Cardiac fibroblast (primary cell): ENCODE results near the gene ATP1A2.
A peak's percentile ranks its signal among the peaks of the same experiment; 100 is the strongest.

Source experiments
- DNase-seq, 2 donors: peaks; one replicate each; pipeline versions ENCODE4 v3.0.0 to v3.0.0-alpha.2; 2010; ENCODE audit warnings: low read depth in 2 of 2
- H3K4me3 ChIP-seq, 2 donors: replicated peaks in 1 of 2; 1 replicate in 1 of 2; 2 replicates in 1 of 2; pipeline ENCODE4 v1.5.1; 2011; ENCODE audit warnings: low read depth in 2 of 2, low read length in 2 of 2, mild to moderate bottlenecking in 2 of 2, moderate library complexity in 1 of 2
- TF ChIP-seq, protein P1 (sequence below): IDR thresholded peaks from one replicate; pipeline ENCODE4 v1.5.1; 2011; ENCODE audit warnings: low read depth, mild to moderate bottlenecking, low read length, inconsistent platforms

Gene ATP1A2

GRCh38 chr1:160139840-160140239, 24.3 kb downstream of the ATP1A2 start:
- H3K4me3 ChIP-seq = no peak overlapping the region
- TF ChIP-seq, protein P1, sequence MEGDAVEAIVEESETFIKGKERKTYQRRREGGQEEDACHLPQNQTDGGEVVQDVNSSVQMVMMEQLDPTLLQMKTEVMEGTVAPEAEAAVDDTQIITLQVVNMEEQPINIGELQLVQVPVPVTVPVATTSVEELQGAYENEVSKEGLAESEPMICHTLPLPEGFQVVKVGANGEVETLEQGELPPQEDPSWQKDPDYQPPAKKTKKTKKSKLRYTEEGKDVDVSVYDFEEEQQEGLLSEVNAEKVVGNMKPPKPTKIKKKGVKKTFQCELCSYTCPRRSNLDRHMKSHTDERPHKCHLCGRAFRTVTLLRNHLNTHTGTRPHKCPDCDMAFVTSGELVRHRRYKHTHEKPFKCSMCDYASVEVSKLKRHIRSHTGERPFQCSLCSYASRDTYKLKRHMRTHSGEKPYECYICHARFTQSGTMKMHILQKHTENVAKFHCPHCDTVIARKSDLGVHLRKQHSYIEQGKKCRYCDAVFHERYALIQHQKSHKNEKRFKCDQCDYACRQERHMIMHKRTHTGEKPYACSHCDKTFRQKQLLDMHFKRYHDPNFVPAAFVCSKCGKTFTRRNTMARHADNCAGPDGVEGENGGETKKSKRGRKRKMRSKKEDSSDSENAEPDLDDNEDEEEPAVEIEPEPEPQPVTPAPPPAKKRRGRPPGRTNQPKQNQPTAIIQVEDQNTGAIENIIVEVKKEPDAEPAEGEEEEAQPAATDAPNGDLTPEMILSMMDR = no peak

DNA sequence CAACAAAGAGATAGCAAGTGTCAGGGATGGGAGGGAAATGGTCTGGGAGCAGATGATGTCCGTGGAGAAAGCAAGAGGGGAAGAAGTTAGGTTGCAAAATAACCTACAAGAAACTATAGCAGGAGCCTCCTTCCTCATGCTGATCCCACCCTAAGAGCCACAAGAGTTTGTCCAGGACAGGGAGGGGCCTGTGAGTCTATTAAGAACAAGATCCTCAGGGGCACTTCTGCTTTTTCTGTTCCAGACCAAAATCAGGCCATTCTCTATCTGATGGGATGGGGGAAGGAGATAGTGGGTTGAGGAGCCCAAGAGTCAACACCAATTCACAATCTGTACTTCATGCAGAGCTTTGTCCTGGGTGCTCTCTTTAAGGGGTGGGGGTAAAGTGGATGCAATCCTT, 28.1 kb downstream of the ATP1A2 start:
- TF ChIP-seq, protein P1 = no peak
- no peak overlapping the region for H3K4me3 ChIP-seq
- no peak for DNase-seq

More at GRCh38 chr1:160139840-160140239, 24.3 kb downstream of the ATP1A2 start:
- DNase-seq = no peak

DNA sequence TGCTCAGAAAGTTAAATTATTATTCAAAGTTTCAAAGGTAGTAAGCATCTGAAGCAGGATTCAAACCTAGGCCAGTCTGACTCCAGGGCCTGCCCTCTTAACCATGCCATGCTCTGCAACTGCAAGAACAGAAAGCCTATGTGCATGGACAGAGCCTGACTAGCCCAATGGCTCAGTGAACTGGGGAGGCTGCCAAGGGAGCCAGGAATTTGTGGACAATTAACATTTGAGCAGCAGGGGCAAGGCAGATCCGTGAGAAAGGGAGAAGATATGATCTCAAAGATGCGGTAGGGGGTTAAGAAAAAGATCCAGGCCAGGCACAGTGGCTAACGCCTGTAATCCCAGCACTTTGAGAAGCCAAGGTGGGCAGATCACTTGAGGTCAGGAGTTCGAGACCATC, 29.4 kb downstream of the ATP1A2 start:
- TF ChIP-seq, protein P1 = no peak
- DNase-seq = peak in 1 of 2 donors; percentile 9
- no peak overlapping the region for H3K4me3 ChIP-seq

DNA sequence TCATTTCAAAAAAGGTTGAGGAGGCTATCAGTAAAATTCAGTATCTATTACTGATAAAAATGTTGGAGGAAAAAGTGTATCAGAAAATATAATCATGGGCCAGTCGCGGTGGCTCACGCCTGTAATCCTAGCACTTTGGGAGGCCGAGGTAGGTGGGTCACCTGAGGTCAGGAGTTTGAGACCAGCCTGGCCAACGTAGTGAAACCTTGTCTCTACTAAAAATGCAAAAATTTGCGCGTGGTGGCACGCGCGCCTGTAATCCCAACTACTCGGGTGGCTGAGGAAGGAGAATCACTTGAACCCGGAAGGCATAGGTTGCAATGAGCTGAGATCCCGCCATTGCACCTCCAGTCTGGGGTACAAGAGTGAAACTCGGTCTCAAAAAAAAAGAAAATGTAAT, 30.5 kb downstream of the ATP1A2 start:
- TF ChIP-seq, protein P1 = no peak
- no peak overlapping the region for H3K4me3 ChIP-seq

GRCh38 chr1:160148121-160148520, 32.6 kb downstream of the ATP1A2 start:
- TF ChIP-seq, protein P1 = no peak
- DNase-seq = no peak

More for the DNA sequence above, 30.5 kb downstream of the ATP1A2 start:
- no peak for DNase-seq

DNA sequence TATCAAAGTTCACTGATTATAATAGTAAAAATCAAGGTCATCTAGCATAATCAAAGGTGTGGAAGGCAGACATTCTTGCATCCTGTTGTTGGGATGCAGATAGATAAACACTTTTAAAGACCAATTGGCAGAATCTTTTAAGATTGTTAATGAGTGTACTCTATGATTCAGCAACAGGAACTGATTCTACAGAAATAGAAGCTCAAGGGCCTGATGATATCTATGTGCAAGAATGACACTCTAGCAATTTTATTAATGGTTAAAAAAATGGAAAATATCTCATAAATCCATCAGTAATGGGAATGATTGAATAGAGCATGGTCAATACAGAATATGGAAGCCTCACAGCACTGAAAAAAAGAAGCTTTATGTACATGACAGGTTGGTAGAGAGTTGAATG, 33.7 kb downstream of the ATP1A2 start:
- peak in 1 of 2 donors; percentile 26 for DNase-seq
- H3K4me3 ChIP-seq = no peak overlapping the region
- TF ChIP-seq, protein P1 = no peak

More at GRCh38 chr1:160148121-160148520, 32.6 kb downstream of the ATP1A2 start:
- H3K4me3 ChIP-seq = no peak overlapping the region

- TF ChIP-seq, protein P1 = no peak
- peak; percentile 28 to 72 for DNase-seq
- H3K4me3 ChIP-seq = no peak overlapping the region
Observed at GRCh38 chr1:160149716-160150115, 34.2 kb downstream of the ATP1A2 start.
